SU-DHL-6 (cell line): Measurements from ENCODE around the gene CHIC1.
"Not testable (repeated sequence)": the region's sequence is repeated elsewhere in the genome, so short reads cannot be mapped to it uniquely, and the experiment has no call there.

ENCODE experiments used
- H2AFZ ChIP-seq: fragments of 200-600 bp; sonication (generic); 2 replicates; pipeline ENCODE4 v1.6.1; 2014; ENCODE audit warnings: low read depth, mild to moderate bottlenecking, moderate library complexity, mixed read lengths, antibody characterized with exemption, low read length; ENCODE audit not compliant: severe bottlenecking
- H3F3A ChIP-seq: fragments of 200-600 bp; shearing (Covaris generic); 2 replicates; pipeline ENCODE4 v1.6.0; 2016; ENCODE audit warnings: antibody characterized with exemption, mild to moderate bottlenecking; ENCODE audit not compliant: insufficient read depth
- H3K27ac ChIP-seq: fragments of 200-600 bp; sonication (generic); 2 replicates; pipeline ENCODE4 v1.5.1; 2016; ENCODE audit warnings: low read depth, mild to moderate bottlenecking, low read length, moderate library complexity, mixed read lengths
- H3K27me3 ChIP-seq: fragments of 200-600 bp; sonication (generic), shearing (Covaris generic); 2 replicates; pipeline ENCODE4 v1.6.0; 2014; ENCODE audit warnings: mild to moderate bottlenecking, low read length
- H3K36me3 ChIP-seq: fragments of 200-600 bp; sonication (generic); 2 replicates; pipeline ENCODE4 v1.6.1; 2014; ENCODE audit warnings: mild to moderate bottlenecking, low read length, mixed read lengths
- H3K4me2 ChIP-seq: fragments of 300-600, 200-600 bp; shearing (Covaris generic), sonication (generic); 2 replicates; pipeline ENCODE4 v1.6.0; 2014; ENCODE audit warnings: low read length, low read depth, mild to moderate bottlenecking; ENCODE audit not compliant: poor library complexity, severe bottlenecking
- H3K4me3 ChIP-seq: fragments of 200-600 bp; sonication (generic); 2 replicates; pipeline ENCODE4 v1.5.1; 2014; ENCODE audit warnings: antibody characterized with exemption, low read length, mild to moderate bottlenecking, mixed read lengths; ENCODE audit not compliant: insufficient read depth, poor library complexity, severe bottlenecking
- H3K79me2 ChIP-seq: fragments of 200-600 bp; sonication (generic); 2 replicates; pipeline ENCODE4 v1.6.1; 2014; ENCODE audit warnings: mild to moderate bottlenecking, low read length, moderate library complexity; ENCODE audit not compliant: insufficient read depth
- H3K9ac ChIP-seq: fragments of 200-600 bp; sonication (generic); 2 replicates; pipeline ENCODE4 v1.7.0; 2014; ENCODE audit warnings: mild to moderate bottlenecking, low read length
- H3K9me2 ChIP-seq: fragments of 200-600 bp; sonication (generic); replicated peaks from 2 replicates; pipeline ENCODE4 v1.6.1; 2014; ENCODE audit warnings: low read length; ENCODE audit not compliant: insufficient read depth
- H3K9me3 ChIP-seq: fragments of 200-600 bp; sonication (generic); 2 replicates; pipeline ENCODE4 v1.6.1; 2014; ENCODE audit warnings: low read length, mixed read lengths; ENCODE audit not compliant: insufficient read depth
- H4K20me1 ChIP-seq: fragments of 200-600 bp; sonication (generic); 2 replicates; pipeline ENCODE4 v1.6.1; 2014; ENCODE audit warnings: low read depth, mild to moderate bottlenecking, antibody characterized with exemption, low read length, moderate library complexity, mixed read lengths
- EZH2phosphoT487 ChIP-seq: fragments of 200-600 bp; sonication (generic), shearing (Covaris generic); conservative IDR thresholded peaks from 2 replicates; pipeline ENCODE4 v1.6.1; 2018; ENCODE audit warnings: mild to moderate bottlenecking, antibody characterized with exemption, low read length, moderate library complexity, mixed read lengths
- TF ChIP-seq, protein P1 (sequence below): fragments of 200-600 bp; sonication (generic); IDR thresholded peaks from one replicate; pipeline ENCODE4 v1.5.1; 2017; ENCODE audit warnings: antibody characterized with exemption, mild to moderate bottlenecking, low read length, moderate library complexity; ENCODE audit not compliant: insufficient read depth, poor library complexity, severe bottlenecking

The CHIC1 gene

DNA sequence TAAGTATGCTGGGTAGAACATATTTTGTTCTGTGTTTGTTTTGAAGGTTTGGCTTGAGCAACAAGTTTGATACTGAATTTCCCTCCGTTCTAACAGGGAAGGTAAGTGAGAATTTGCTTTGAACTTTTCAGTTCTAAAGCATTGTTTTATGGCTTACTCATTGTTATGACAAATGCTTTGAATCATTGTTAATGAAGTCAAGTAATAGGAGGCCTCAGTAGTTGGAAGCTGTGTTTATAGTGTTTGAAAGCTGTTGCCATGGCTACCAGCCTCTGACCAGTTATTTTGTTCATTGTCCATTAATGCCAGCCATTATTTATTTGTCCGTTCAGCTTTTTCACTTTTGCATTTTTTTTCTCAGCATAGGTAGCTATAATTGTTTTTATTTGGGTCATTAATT lies 14.4 kb downstream of the CHIC1 start:
- no peaks in the 10 kb centered on the region for H4K20me1 ChIP-seq
- H3K79me2 ChIP-seq: peaks cover 12% of the 10 kb centered on the region; the same call in 1 of the 2 replicates
- no peak overlapping the region for H3K4me3 ChIP-seq
- H3K9me2 ChIP-seq: no peaks in the 10 kb centered on the region
- no peaks in the 10 kb centered on the region for H3F3A ChIP-seq
- H3K27ac ChIP-seq: no peak overlapping the region
- no peak overlapping the region for H3K9ac ChIP-seq
- no peak overlapping the region for H2AFZ ChIP-seq
- no peaks in the 10 kb centered on the region for H3K36me3 ChIP-seq
- no peaks in the 10 kb centered on the region for H3K27me3 ChIP-seq
- no peak overlapping the region for H3K4me2 ChIP-seq
- H3K9me3 ChIP-seq: no peaks in the 10 kb centered on the region
- TF ChIP-seq, protein P1, sequence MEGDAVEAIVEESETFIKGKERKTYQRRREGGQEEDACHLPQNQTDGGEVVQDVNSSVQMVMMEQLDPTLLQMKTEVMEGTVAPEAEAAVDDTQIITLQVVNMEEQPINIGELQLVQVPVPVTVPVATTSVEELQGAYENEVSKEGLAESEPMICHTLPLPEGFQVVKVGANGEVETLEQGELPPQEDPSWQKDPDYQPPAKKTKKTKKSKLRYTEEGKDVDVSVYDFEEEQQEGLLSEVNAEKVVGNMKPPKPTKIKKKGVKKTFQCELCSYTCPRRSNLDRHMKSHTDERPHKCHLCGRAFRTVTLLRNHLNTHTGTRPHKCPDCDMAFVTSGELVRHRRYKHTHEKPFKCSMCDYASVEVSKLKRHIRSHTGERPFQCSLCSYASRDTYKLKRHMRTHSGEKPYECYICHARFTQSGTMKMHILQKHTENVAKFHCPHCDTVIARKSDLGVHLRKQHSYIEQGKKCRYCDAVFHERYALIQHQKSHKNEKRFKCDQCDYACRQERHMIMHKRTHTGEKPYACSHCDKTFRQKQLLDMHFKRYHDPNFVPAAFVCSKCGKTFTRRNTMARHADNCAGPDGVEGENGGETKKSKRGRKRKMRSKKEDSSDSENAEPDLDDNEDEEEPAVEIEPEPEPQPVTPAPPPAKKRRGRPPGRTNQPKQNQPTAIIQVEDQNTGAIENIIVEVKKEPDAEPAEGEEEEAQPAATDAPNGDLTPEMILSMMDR: no peak
- TF ChIP-seq EZH2phosphoT487: no peak

DNA sequence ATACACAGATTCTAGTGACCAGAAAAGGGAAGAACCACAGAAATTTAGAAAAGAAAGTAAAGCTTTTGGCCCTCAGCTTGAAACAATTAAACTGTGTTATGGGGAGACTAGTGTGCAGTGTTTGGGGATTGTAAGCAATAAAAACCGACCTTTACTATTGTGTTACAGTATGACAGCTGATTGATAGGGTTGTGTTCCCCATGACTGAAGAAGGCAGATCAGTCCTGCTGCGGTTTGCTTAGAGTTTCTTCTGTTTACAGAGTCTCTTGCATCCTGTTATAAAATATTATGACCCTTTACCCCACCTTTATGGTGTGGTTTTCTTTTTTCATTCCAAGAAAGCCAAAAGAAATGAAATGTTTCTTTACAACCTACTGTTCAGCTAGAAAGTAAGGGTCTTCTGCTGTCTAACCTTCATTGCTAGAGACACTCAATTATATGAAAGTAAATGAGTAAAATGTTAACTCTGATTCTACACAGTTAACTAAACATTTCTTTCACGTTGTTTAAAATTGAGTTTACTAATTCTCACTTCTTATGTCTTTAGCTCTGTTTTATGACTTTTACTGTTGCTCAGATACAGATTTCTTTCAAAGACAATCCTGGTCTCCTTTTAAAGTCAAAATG lies 18.1 kb downstream of the CHIC1 start:
- no peak for TF ChIP-seq EZH2phosphoT487
- TF ChIP-seq, protein P1: no peak
- no peaks in the 10 kb centered on the region for H3K9me3 ChIP-seq
- H3K27me3 ChIP-seq: no peaks in the 10 kb centered on the region
- no peak overlapping the region for H2AFZ ChIP-seq
- no peaks in the 10 kb centered on the region for H3K9me2 ChIP-seq
- H3K4me3 ChIP-seq: no peak overlapping the region
- no peaks in the 10 kb centered on the region for H3F3A ChIP-seq
- no peaks in the 10 kb centered on the region for H3K79me2 ChIP-seq
- H4K20me1 ChIP-seq: no peaks in the 10 kb centered on the region
- no peak overlapping the region for H3K9ac ChIP-seq
- no peak overlapping the region for H3K4me2 ChIP-seq
- H3K36me3 ChIP-seq: no peaks in the 10 kb centered on the region
- no peak overlapping the region for H3K27ac ChIP-seq

DNA sequence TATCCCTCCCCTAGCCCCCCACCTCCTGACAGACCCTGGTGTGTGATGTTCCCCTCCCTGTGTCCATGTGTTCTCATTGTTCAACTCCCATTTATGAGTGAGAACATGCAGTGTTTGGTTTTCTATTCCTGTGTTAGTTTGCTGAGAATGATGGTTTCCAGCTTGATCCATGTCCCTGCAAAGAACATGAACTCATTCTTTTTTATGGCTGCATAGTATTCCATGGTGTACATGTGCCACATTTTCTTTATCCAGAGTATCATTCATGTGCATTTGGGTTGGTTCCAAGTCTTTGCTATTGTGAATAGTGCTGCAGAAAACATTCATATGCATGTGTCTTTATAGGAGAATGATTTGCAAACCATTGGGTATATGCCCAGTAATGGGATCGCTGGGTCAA lies 34.8 kb downstream of the CHIC1 start:
- not testable (repeated sequence) for H3K9ac ChIP-seq, H3K9me2 ChIP-seq, H3F3A ChIP-seq, H3K4me3 ChIP-seq, H3K36me3 ChIP-seq, H3K9me3 ChIP-seq, H3K27me3 ChIP-seq, H2AFZ ChIP-seq, H3K27ac ChIP-seq, H3K79me2 ChIP-seq, H3K4me2 ChIP-seq, H4K20me1 ChIP-seq

DNA sequence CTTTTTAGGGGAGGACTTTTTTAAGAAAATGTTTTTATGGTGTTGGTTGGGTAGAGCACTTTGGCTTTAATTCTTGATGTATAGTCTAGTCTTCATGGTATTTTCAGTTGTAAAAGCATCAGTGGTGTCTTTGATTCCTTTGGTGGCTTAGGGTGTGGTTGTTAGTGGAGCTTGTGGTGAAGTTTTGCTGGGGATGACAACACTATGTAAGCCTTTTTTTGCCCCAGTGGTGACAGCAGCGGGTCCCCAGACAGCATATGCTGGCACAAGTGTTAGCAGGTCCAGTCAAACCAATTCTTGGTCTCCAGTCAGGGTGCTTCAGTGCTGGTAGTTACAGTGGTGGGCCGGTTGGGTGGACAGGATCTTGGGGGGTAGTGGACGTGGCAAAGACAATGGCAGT lies 52.0 kb downstream of the CHIC1 start:
- Histone ChIP-seq H3K4me2 (no peak overlapping the region), H3F3A (no peaks in the 10 kb centered on the region), H3K9me2 (no peaks in the 10 kb centered on the region), H3K27ac (no peak overlapping the region), H3K36me3 (no peaks in the 10 kb centered on the region), H4K20me1 (no peaks in the 10 kb centered on the region), H2AFZ (no peak overlapping the region), H3K79me2 (no peaks in the 10 kb centered on the region), H3K27me3 (no peaks in the 10 kb centered on the region), H3K9me3 (no peaks in the 10 kb centered on the region), H3K9ac (no peak overlapping the region), H3K4me3 (no peak overlapping the region)
- TF ChIP-seq, protein P1: no peak
- TF ChIP-seq EZH2phosphoT487: no peak

DNA sequence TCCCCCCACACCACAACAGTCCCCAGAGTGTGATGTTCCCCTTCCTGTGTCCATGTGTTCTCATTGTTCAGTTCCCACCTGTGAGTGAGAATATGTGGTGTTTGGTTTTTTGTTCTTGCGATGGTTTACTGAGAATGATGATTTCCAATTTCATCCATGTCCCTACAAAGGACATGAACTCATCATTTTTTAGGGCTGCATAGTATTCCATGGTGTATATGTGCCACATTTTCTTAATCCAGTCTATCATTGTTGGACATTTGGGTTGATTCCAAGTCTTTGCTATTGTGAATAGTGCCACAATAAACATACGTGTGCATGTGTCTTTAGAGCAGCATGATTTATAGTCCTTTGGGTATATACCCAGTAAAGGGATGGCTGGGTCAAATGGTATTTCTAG lies 78.7 kb downstream of the CHIC1 start:
- H3K4me3 ChIP-seq, H2AFZ ChIP-seq, H3K27ac ChIP-seq, H3F3A ChIP-seq, H3K9me3 ChIP-seq, H3K9me2 ChIP-seq, H3K27me3 ChIP-seq, H3K4me2 ChIP-seq, H3K79me2 ChIP-seq, H4K20me1 ChIP-seq, H3K9ac ChIP-seq, H3K36me3 ChIP-seq: not testable (repeated sequence)
